Uterus (tissue), 4 donors: Measurements from ENCODE around the gene TMEM164. TPM values are rescaled to one million over a fixed set of nuclear protein-coding genes. Genes with fewer than 3 reads are reported as not detected.

ENCODE experiments used
- DNase-seq, 2 donors: peaks; one replicate each; pipeline ENCODE4 v3.0.0-alpha.2; 2019 to 2020
- H3K27ac ChIP-seq, 2 donors: fragments of 200-600 bp; sonication (generic); 1 replicate in 1 of 2; 2 replicates in 1 of 2; pipeline ENCODE4 v1.5.1; 2016 to 2018
- H3K27me3 ChIP-seq, 2 donors: fragments of 200-600 bp; sonication (generic); one replicate each; pipeline ENCODE4 v1.5.1; 2018 to 2019; ENCODE audit warnings: control low read depth in 1 of 2
- H3K36me3 ChIP-seq, 2 donors: fragments of 200-600 bp; sonication (generic); one replicate each; pipeline ENCODE4 v1.5.1; 2019; ENCODE audit warnings: control low read depth in 1 of 2
- H3K4me1 ChIP-seq, 2 donors: fragments of 200-600 bp; sonication (generic); one replicate each; pipeline ENCODE4 v1.5.1; 2018 to 2019; ENCODE audit warnings: control low read depth in 1 of 2
- H3K4me3 ChIP-seq, 2 donors: fragments of 200-600 bp; sonication (generic); 1 replicate in 1 of 2; 2 replicates in 1 of 2; pipeline ENCODE4 v1.5.1; 2018 to 2019; ENCODE audit warnings: mild to moderate bottlenecking in 1 of 2
- H3K9me3 ChIP-seq, 2 donors: fragments of 200-600 bp; sonication (generic); one replicate each; pipeline ENCODE4 v1.5.1; 2019; ENCODE audit warnings: control low read depth in 1 of 2
- POLR2A ChIP-seq, 2 donors: fragments of 450-650 bp; IDR thresholded peaks; one replicate each; pipeline ENCODE4 v1.6.1; 2016; ENCODE audit warnings: antibody characterized with exemption in 2 of 2, mild to moderate bottlenecking in 1 of 2, moderate library complexity in 1 of 2
- intact Hi-C: fragments of 100-400 bp; cut with DNase I; formaldehyde crosslinking; loops from one replicate; pipeline ENCODE4 v1.15.1; 2023; ENCODE audit warnings: low total_unique reads
- total RNA-seq, 4 donors: library from RNA; depleted of rRNA in 3 of 4; stranded (reverse); fragments of >200 nt in 3 of 4; gene quantifications; one replicate each; pipeline versions ENCODE4 v1.1.0 to v1.2.4, GENCODE V29; 2014 to 2023
- TF ChIP-seq, protein P1 (sequence below), 4 experiments: fragments of 200-600 bp in 2 of 4; fragments of 450-650 bp in 2 of 4; sonication (generic) in 2 of 4; IDR thresholded peaks; one replicate each; pipeline ENCODE4 v1.5.1; 2016 to 2019; ENCODE audit warnings: antibody characterized with exemption in 4 of 4, mild to moderate bottlenecking in 2 of 4, moderate library complexity in 1 of 4
- donor health status: DM: yes; HTN: yes; CAD: no.

The TMEM164 gene
- total RNA-seq, 4 donors from 2014 or later: 3.1 to 18.9 (median 11.5) TPM

DNA sequence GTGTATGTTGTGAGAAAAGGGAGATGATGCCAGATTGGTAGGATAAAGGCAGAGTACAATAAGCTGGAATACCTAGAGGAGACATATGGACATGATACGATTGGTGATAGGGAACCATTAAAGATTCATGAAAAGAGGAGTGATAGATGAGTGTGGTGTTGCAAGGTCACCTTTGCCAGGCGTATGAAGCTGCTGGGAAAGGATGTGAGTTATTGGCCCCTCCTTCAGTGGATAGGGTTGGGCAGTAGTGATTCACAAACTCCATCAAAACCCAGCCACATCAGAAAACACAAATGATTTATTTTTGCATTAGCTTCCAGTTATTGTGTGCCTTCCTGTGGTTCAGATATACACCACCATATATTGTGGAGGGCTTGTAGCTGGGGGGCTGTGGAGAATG is 34.3 kb downstream of the TMEM164 start:
- intact Hi-C loops: no loop called here
- TF ChIP-seq POLR2A (IDR thresholded peaks at IDR 0.05): no peak
- H3K4me3 ChIP-seq: no peak overlapping the region

DNA sequence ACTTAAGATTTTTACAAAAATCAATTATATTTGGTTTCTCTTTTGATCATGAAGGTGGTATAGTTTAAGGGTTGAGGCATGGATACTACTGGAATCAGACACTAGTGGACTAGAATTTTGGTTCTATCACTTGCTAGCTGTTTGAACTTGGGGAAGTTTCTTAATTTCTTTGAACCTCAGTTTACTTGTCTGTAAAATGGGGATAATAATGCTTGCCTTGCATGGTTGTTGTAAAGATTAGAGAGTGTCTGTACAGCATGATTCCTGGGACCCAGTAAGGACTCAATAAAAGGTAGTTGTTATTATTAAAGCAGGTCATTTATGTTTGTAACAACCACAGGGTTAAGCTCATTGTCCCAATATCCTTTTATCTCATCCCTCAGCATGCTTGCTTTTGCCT is 36.0 kb downstream of the TMEM164 start:
- intact Hi-C loops: no loop called here
- DNase-seq: no peak
- H3K36me3 ChIP-seq: no peaks in the 10 kb centered on the region
- no peaks in the 10 kb centered on the region for H3K27me3 ChIP-seq
- TF ChIP-seq, protein P1, sequence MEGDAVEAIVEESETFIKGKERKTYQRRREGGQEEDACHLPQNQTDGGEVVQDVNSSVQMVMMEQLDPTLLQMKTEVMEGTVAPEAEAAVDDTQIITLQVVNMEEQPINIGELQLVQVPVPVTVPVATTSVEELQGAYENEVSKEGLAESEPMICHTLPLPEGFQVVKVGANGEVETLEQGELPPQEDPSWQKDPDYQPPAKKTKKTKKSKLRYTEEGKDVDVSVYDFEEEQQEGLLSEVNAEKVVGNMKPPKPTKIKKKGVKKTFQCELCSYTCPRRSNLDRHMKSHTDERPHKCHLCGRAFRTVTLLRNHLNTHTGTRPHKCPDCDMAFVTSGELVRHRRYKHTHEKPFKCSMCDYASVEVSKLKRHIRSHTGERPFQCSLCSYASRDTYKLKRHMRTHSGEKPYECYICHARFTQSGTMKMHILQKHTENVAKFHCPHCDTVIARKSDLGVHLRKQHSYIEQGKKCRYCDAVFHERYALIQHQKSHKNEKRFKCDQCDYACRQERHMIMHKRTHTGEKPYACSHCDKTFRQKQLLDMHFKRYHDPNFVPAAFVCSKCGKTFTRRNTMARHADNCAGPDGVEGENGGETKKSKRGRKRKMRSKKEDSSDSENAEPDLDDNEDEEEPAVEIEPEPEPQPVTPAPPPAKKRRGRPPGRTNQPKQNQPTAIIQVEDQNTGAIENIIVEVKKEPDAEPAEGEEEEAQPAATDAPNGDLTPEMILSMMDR (IDR thresholded peaks at IDR 0.05): no peak
- TF ChIP-seq POLR2A (IDR thresholded peaks at IDR 0.05): no peak
- no peak overlapping the region for H3K4me3 ChIP-seq
- no peaks in the 10 kb centered on the region for H3K9me3 ChIP-seq
- H3K4me1 ChIP-seq: no peaks in the 10 kb centered on the region
- no peak overlapping the region for H3K27ac ChIP-seq

More for the DNA sequence above, 34.3 kb downstream of the TMEM164 start:
- H3K36me3 ChIP-seq: no peaks in the 10 kb centered on the region
- no peaks in the 10 kb centered on the region for H3K27me3 ChIP-seq
- H3K4me1 ChIP-seq: no peaks in the 10 kb centered on the region
- H3K27ac ChIP-seq: no peak overlapping the region
- no peaks in the 10 kb centered on the region for H3K9me3 ChIP-seq
- no peak for DNase-seq

DNA sequence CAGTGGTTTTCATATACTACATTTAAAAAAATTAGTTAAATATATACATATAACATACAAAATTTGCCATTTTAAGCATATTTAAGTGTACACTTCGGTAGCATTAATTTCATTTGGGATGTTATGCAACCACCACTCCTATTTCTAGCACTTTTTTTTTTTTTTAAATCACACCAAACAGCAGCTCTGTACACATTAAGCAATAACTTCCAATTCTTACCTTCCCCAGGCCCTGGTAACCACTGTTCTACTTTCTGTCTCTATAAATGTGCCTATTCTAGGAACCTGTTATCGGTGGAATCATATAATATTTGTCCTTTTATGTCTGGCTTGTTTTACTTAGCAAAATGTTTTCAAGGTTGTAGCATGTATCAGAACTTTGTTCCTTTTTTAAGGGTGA is 39.1 kb downstream of the TMEM164 start:
- Histone ChIP-seq H3K9me3 (no peaks in the 10 kb centered on the region), H3K36me3 (no peaks in the 10 kb centered on the region), H3K4me1 (no peaks in the 10 kb centered on the region), H3K27ac (no peak overlapping the region), H3K4me3 (no peak overlapping the region), H3K27me3 (no peaks in the 10 kb centered on the region)
- intact Hi-C loops: no loop called here
- no peak for DNase-seq
- TF ChIP-seq POLR2A (IDR thresholded peaks at IDR 0.05): no peak
- TF ChIP-seq, protein P1 (IDR thresholded peaks at IDR 0.05): no peak

DNA sequence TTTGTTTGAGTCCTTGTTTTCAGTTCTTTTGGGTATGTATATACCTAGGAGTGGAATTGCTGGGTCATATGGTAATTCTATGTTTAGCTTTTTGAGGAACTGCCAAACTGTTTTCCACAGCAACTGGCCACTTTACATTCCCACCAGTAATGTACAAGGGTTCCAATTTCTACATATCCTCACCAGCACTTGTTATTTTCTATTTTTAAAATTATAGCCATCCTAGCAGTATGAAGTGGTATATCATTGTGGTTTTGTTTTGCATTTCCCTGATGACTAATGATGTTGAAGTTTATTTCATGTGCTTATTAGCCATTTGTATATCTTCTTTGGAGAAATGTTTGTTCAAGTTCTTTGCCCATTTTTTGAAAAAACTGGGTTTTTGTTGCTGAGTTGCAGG is 39.6 kb downstream of the TMEM164 start:
- intact Hi-C loops: no loop called here
- Histone ChIP-seq H3K4me1 (no peaks in the 10 kb centered on the region), H3K27ac (no peak overlapping the region), H3K27me3 (no peaks in the 10 kb centered on the region), H3K9me3 (no peaks in the 10 kb centered on the region), H3K4me3 (no peak overlapping the region), H3K36me3 (no peaks in the 10 kb centered on the region)
- no peak for DNase-seq
- TF ChIP-seq POLR2A (IDR thresholded peaks at IDR 0.05): no peak
- TF ChIP-seq, protein P1 (IDR thresholded peaks at IDR 0.05): no peak

DNA sequence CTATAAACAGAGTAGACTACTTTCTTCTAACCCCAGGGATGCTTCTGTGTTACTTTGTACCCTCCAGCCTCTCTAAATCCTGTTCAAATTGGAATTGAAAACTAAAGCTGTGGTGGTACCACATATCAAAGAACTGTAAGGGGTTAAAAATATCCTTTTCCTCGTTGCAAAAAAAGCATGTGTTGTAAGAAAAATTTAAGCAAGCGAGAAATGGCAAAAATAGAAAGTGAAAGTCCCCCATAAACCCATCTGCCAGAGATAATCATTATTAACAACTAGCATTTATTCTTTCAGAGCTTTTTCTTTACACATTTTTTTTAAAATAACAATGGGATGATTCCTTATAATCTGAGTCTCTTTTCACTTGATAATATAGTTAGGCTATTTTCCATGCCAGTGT is 40.6 kb downstream of the TMEM164 start:
- no peak for TF ChIP-seq POLR2A (IDR thresholded peaks at IDR 0.05)
- TF ChIP-seq, protein P1 (IDR thresholded peaks at IDR 0.05): no peak
- H3K27me3 ChIP-seq: no peaks in the 10 kb centered on the region
- DNase-seq: no peak
- no peak overlapping the region for H3K4me3 ChIP-seq
- H3K36me3 ChIP-seq: no peaks in the 10 kb centered on the region
- intact Hi-C loops: no loop called here
- H3K9me3 ChIP-seq: no peaks in the 10 kb centered on the region
- H3K4me1 ChIP-seq: no peaks in the 10 kb centered on the region
- H3K27ac ChIP-seq: no peak overlapping the region
